Measurements from ENCODE around the gene EHF. TPM values are rescaled to one million over a fixed set of nuclear protein-coding genes. Genes with fewer than 3 reads are reported as not detected.

The EHF gene
- total RNA-seq, 2 experiments from 2014 or later, result not detected

DNA sequence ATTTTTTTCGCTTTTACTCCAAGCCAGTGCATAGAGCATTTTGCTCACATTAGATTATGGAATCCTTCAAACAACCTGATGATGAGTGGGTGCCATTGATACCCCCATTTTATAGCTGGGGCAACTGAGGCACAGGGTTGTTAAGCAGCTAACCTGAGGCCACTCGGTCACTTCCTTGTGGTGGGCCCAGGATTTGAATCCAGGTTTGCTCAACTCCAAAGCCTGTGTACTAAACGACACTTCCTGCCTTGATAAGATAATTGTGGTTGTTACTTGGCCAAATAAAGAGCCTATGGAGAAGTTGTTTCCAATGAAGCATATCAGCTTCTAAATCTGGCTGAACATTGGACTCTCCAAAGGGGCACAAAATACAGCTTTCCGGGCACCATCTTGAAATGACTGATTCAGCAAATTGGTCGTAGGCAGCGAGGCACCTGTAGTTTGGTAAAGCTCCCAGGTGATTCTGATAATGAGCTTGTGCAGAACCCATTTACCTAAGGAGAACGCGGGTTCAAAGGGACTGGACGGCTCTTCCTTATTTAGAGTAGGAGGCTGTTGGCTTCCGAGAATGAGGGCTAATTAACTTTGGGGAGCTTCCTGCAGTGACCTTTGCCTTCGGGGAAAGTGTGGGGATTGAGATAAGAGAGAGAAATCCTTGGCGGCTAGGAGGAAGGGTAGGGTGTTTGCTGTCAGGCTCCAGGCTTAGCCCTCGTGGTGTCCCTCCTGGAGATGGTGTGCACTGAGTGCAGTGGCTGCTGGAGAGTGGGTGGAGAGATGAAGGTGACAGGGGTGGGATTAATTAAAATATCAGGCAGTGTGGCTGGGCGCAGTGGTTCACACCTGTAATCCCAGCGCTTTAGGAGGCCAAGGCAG lies 17.5 kb upstream of the EHF start:
- no peak overlapping the region for H3K4me3 Mint-ChIP-seq
- no peaks in the 10 kb centered on the region for H3K27me3 Mint-ChIP-seq (ENCODE audit: low read depth)
- no peaks in the 10 kb centered on the region for H3K9me3 Mint-ChIP-seq
- H3K4me1 Mint-ChIP-seq (ENCODE audit: low read depth), result peaks cover 7% of the 10 kb centered on the region
- no peak overlapping the region for H3K27ac Mint-ChIP-seq
- no peaks in the 10 kb centered on the region for H3K36me3 Mint-ChIP-seq (ENCODE audit: low read depth)
- intact Hi-C loops (cut with micrococcal nuclease), result no loop called here
- CTCF ChIA-PET, result no interaction called here
- no peak for DNase-seq

DNA sequence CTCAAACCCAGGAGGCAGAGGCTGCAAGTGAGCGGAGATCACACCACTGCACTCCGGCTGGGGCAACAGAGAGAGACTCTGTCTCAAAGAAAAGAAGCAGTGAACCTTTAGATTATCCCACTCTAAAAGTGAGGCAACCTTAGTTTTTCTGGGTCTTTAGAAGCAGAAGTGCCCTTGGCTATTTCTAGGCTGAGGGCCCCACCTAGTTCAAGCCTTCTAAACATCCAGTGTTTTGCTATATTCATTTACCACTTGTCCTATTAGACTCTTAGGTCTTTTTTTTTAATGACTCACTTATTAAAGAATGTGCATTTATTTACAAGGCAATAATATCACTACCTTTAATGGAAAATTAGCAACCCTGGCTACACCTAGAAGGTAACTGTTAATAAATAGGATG lies 16.7 kb upstream of the EHF start:
- DNase-seq, result no peak
- Mint-ChIP-seq H3K4me1 (ENCODE audit: low read depth) (peaks cover 7% of the 10 kb centered on the region), H3K9me3 (no peaks in the 10 kb centered on the region), H3K27ac (no peak overlapping the region), H3K4me3 (no peak overlapping the region), H3K36me3 (ENCODE audit: low read depth) (no peaks in the 10 kb centered on the region), H3K27me3 (ENCODE audit: low read depth) (no peaks in the 10 kb centered on the region)
- intact Hi-C loops (cut with micrococcal nuclease), result no loop called here
- CTCF ChIA-PET, result no interaction called here

GRCh38 chr11:34604911-34605310 lies 16.0 kb upstream of the EHF start:
- intact Hi-C loops (cut with micrococcal nuclease), result no loop called here
- Mint-ChIP-seq H3K4me1 (ENCODE audit: low read depth) (no peaks in the 10 kb centered on the region), H3K27me3 (ENCODE audit: low read depth) (no peaks in the 10 kb centered on the region), H3K4me3 (no peak overlapping the region), H3K27ac (no peak overlapping the region), H3K9me3 (no peaks in the 10 kb centered on the region), H3K36me3 (ENCODE audit: low read depth) (no peaks in the 10 kb centered on the region)
- CTCF ChIA-PET, result no interaction called here
- DNase-seq, result no peak

GRCh38 chr11:34605481-34606325 lies 15.2 kb upstream of the EHF start:
- intact Hi-C loops (cut with micrococcal nuclease), result no loop called here
- no peaks in the 10 kb centered on the region for H3K9me3 Mint-ChIP-seq
- H3K27me3 Mint-ChIP-seq (ENCODE audit: low read depth), result no peaks in the 10 kb centered on the region
- no peak for DNase-seq
- CTCF ChIA-PET, result no interaction called here
- H3K36me3 Mint-ChIP-seq (ENCODE audit: low read depth), result no peaks in the 10 kb centered on the region
- H3K4me3 Mint-ChIP-seq, result no peak overlapping the region
- H3K27ac Mint-ChIP-seq, result no peak overlapping the region
- no peaks in the 10 kb centered on the region for H3K4me1 Mint-ChIP-seq (ENCODE audit: low read depth)

DNA sequence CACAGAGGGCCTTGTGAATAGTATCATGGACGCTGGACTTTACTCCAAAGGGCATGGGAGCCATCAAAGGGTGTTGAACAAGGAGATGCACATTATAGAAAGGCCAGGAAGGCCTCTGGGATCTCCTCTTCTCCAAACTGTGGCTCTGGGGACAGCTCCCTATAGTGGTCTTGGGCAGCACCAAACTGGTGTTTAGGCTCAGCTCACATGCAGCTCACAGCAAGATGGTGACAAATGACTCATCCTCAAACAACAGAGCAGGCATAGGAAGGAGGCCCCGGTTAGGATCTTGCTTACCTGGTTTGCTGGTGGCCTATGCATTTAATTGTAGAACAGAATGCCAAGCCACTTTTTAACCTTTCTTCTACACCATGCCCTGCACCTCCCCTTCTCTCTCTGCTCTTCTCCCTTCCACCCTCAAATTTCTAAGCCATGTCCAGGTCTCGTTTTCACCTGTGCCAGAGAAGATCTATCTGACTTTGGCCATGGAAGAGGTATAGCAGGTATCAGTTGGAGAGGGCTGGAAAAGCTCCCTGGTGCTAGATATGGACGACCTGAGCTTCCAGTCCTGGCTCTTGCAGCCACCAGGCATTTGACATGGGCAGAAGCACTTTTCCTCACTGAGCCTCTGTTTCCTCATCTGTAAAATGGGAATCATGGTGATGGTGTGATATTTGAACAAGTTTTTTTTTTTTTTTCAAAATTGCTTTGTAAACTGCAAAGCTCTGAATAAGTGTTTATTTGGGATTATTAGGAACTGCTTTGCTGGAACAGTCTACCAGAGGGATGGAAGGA lies 14.4 kb upstream of the EHF start:
- CTCF ChIA-PET, result interaction anchor here (0.7 kb wide), 1 partner anchor 128 kb away, joined by 8 read pairs; no protein-coding TSS in a partner anchor
- Mint-ChIP-seq H3K27me3 (ENCODE audit: low read depth) (peaks cover 1% of the 10 kb centered on the region), H3K4me1 (ENCODE audit: low read depth) (no peaks in the 10 kb centered on the region), H3K9me3 (no peaks in the 10 kb centered on the region), H3K4me3 (no peak overlapping the region), H3K36me3 (ENCODE audit: low read depth) (no peaks in the 10 kb centered on the region), H3K27ac (no peak overlapping the region)
- DNase-seq, result no peak
- intact Hi-C loops (cut with micrococcal nuclease), result no loop called here

DNA sequence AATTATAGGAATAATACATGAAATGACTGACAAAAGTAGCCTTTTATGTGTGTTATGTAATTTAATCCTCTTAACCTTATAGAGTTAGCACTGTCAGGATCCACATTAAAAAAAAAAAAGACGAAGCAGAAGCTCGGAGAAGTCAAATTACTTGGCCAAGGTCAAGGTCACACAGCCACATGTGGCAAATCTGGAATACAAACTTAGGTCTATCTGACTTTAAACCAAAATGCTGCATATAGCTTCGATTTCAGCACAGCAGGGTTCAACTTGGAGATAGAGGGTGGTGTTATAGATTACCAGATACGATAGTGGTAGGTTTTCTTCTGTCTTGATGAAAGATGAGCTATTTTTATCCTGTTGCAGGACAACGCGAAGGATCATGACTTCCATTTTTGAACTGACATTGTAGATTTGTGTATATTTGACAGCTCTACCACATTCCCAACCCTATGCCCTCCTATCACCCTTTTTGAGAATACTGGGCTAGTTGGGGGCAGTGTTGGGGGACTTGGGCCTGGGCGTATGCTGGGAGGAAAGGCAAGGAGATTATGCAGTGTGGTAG lies 11.6 kb upstream of the EHF start:
- no peak overlapping the region for H3K4me3 Mint-ChIP-seq
- DNase-seq, result no peak
- no peak overlapping the region for H3K27ac Mint-ChIP-seq
- no peaks in the 10 kb centered on the region for H3K36me3 Mint-ChIP-seq (ENCODE audit: low read depth)
- intact Hi-C loops (cut with micrococcal nuclease), result no loop called here
- H3K27me3 Mint-ChIP-seq (ENCODE audit: low read depth), result peaks cover 5% of the 10 kb centered on the region
- CTCF ChIA-PET, result interaction anchor here (0.6 kb wide), 1 partner anchor 140 kb away, joined by 3 read pairs; no protein-coding TSS in a partner anchor
- H3K4me1 Mint-ChIP-seq (ENCODE audit: low read depth), result peaks cover 9% of the 10 kb centered on the region
- no peaks in the 10 kb centered on the region for H3K9me3 Mint-ChIP-seq

DNA sequence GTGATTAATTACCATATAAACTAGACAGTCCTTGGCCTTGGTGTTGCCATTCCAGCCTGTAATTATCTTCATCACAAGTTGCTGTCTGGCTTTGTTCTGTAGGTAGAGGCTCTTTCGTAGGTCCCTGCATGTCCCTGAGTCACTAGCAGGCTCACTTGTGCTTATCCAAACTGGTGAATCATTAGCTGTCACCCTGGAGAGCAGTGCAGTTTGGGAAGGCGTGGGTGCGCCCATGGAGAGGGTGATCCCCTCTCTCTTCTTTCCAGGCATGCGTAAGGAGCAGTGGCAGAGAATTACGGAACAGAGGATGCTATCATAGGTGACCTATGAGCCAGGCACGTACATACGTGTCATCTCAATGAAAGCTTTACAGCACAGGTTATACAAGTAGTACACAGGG lies 11.0 kb upstream of the EHF start:
- no peak for DNase-seq
- CTCF ChIA-PET, result interaction anchor here (0.6 kb wide), 1 partner anchor 1765 kb away, joined by 4 read pairs; no protein-coding TSS in a partner anchor
- no peaks in the 10 kb centered on the region for H3K36me3 Mint-ChIP-seq (ENCODE audit: low read depth)
- H3K9me3 Mint-ChIP-seq, result no peaks in the 10 kb centered on the region
- intact Hi-C loops (cut with micrococcal nuclease), result loop anchor here (5.0 kb wide), 1 partner anchor 42 kb away; no protein-coding TSS in a partner anchor
- no peak overlapping the region for H3K4me3 Mint-ChIP-seq
- H3K27ac Mint-ChIP-seq, result no peak overlapping the region
- H3K4me1 Mint-ChIP-seq (ENCODE audit: low read depth), result peaks cover 15% of the 10 kb centered on the region
- peaks cover 5% of the 10 kb centered on the region for H3K27me3 Mint-ChIP-seq (ENCODE audit: low read depth)

GRCh38 chr11:34610324-34611041 lies 10.4 kb upstream of the EHF start:
- CTCF ChIA-PET, result interaction anchor here (0.6 kb wide), 2 partner anchors 193 to 1765 kb away, joined by 4 read pairs; no protein-coding TSS in a partner anchor
- Mint-ChIP-seq H3K27me3 (ENCODE audit: low read depth) (peaks cover 5% of the 10 kb centered on the region), H3K4me3 (no peak overlapping the region)

DNA sequence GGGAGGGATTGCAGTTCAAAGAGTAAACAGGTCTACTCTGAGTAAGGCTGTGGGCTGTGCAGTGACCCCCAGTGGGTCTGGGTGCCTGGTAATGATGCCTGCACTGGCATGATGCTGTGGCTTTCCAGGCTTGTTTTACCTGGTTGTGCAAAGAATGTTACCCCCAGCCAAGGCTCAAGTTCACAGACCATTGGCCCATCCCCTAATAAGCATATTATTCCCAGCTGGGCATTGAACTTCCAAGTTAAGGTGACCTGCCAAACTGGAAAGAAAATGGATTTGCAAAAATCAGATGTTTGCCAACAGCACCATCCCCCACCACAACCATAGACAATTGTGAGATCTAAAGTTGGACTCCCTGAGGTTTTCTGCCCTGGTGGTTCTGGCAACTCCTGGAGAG lies 7.9 kb upstream of the EHF start:
- CTCF ChIA-PET, result no interaction called here
- Mint-ChIP-seq H3K9me3 (no peaks in the 10 kb centered on the region), H3K4me3 (no peak overlapping the region), H3K27ac (no peak overlapping the region), H3K4me1 (ENCODE audit: low read depth) (peaks cover 15% of the 10 kb centered on the region), H3K27me3 (ENCODE audit: low read depth) (peaks cover 5% of the 10 kb centered on the region), H3K36me3 (ENCODE audit: low read depth) (no peaks in the 10 kb centered on the region)
- intact Hi-C loops (cut with micrococcal nuclease), result loop anchor here (5.0 kb wide), 1 partner anchor 39 kb away; no protein-coding TSS in a partner anchor
- DNase-seq, result no peak

More at GRCh38 chr11:34610324-34611041, 10.4 kb upstream of the EHF start:
- Mint-ChIP-seq H3K9me3 (no peaks in the 10 kb centered on the region), H3K4me1 (ENCODE audit: low read depth) (peaks cover 15% of the 10 kb centered on the region), H3K27ac (no peak overlapping the region), H3K36me3 (ENCODE audit: low read depth) (no peaks in the 10 kb centered on the region)
- DNase-seq, result no peak
- intact Hi-C loops (cut with micrococcal nuclease), result loop anchor here (5.0 kb wide), 1 partner anchor 42 kb away; no protein-coding TSS in a partner anchor

DNA sequence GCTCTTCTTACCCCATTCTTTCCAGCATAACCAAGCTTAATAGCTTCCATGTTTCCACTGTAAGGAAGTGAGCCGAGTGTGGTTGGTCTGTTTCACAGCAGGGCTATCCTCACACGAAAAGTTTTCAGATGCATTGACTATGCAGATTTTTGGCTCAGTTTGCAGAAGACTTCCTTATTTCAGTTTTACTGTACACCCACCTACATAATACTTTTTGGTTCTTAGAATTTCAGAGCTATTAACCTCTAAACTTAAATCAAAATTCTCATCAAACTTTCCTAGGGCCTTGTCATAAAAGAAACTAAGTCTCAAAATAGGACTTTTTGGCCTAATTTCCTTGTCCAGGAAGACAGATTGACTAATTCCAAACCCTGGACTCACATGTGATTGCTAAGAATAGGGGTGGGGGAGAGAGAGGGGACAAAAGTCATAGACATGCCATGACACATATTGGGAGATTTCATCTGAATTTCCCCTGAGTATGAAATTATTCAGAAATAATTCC lies 7.3 kb upstream of the EHF start:
- DNase-seq, result no peak
- H3K9me3 Mint-ChIP-seq, result no peaks in the 10 kb centered on the region
- H3K27me3 Mint-ChIP-seq (ENCODE audit: low read depth), result peaks cover 5% of the 10 kb centered on the region
- CTCF ChIA-PET, result interaction anchor here (0.6 to 0.8 kb wide), 2 partner anchors 753 to 778 kb away, joined by 3 to 4 read pairs; no protein-coding TSS in a partner anchor
- no peak overlapping the region for H3K27ac Mint-ChIP-seq
- intact Hi-C loops (cut with micrococcal nuclease), result loop anchor here (5.0 kb wide), 1 partner anchor 39 kb away; no protein-coding TSS in a partner anchor
- no peaks in the 10 kb centered on the region for H3K36me3 Mint-ChIP-seq (ENCODE audit: low read depth)
- H3K4me3 Mint-ChIP-seq, result no peak overlapping the region
- peaks cover 15% of the 10 kb centered on the region for H3K4me1 Mint-ChIP-seq (ENCODE audit: low read depth)
